ENCODE results near the gene DYNC2I2.

GRCh38 chr9:128636024-128636390 lies 20.6 kb downstream of the DYNC2I2 start:
- TF ChIP-seq CTCF (IDR thresholded peaks at IDR 0.05; ENCODE audit: poor library complexity, severe bottlenecking) (no peak), RAD21 (conservative IDR thresholded peaks at IDR 0.05) (no peak)
